WI38 (cell line): ENCODE measurements around the gene TNFRSF14.

Experiments
- H3K4me3 ChIP-seq: 2 replicates; pipeline ENCODE4 v1.5.1; 2011; ENCODE audit warnings: low read depth, mild to moderate bottlenecking, control low read depth, low read length
- TF ChIP-seq, protein P1 (sequence below): IDR thresholded peaks from 2 replicates; pipeline ENCODE4 v1.5.1; 2012; ENCODE audit warnings: low read depth, mild to moderate bottlenecking, control low read depth, low read length

Gene TNFRSF14

GRCh38 chr1:2534315-2534686 lies 21.9 kb upstream of the TNFRSF14 start:
- TF ChIP-seq, protein P1, sequence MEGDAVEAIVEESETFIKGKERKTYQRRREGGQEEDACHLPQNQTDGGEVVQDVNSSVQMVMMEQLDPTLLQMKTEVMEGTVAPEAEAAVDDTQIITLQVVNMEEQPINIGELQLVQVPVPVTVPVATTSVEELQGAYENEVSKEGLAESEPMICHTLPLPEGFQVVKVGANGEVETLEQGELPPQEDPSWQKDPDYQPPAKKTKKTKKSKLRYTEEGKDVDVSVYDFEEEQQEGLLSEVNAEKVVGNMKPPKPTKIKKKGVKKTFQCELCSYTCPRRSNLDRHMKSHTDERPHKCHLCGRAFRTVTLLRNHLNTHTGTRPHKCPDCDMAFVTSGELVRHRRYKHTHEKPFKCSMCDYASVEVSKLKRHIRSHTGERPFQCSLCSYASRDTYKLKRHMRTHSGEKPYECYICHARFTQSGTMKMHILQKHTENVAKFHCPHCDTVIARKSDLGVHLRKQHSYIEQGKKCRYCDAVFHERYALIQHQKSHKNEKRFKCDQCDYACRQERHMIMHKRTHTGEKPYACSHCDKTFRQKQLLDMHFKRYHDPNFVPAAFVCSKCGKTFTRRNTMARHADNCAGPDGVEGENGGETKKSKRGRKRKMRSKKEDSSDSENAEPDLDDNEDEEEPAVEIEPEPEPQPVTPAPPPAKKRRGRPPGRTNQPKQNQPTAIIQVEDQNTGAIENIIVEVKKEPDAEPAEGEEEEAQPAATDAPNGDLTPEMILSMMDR: no peak
- H3K4me3 ChIP-seq: no peak overlapping the region

DNA sequence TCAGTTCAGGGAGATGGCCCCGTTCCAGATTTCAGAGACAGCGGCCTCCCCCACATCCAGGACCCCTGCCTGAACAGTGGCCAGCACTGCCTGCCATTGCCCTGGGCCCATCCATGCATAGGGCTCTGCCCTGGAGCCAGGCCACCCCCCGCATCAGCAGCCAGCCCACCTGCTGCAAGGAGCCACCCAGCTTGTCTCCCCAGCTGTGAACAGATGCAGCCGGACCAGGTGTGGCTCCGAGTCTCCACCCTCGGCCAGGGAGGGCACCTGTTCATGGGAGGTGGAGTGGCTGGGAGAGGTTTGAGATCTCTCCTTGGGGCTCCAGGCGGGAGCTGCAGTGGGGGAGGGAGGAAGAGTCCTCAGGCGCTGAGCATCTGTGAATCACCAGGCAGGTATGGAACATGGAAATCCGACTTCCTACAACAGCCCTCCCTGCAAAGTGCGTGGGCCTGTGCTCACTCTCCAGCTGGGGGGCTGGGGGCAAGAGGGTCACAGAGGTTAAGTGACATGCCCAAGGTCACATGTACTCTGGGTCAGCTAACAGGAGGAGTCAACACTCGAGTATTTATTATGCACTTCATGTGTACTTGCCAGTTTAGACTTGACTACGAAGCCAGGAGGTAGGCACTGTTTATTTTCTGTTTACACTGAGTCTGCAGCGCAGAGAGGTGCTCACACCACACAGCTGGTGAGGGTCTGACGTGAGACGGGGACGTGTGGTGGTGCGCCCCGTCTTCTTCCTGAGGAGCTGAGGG lies 21.3 kb upstream of the TNFRSF14 start:
- H3K4me3 ChIP-seq: no peak overlapping the region
- TF ChIP-seq, protein P1: no peak

DNA sequence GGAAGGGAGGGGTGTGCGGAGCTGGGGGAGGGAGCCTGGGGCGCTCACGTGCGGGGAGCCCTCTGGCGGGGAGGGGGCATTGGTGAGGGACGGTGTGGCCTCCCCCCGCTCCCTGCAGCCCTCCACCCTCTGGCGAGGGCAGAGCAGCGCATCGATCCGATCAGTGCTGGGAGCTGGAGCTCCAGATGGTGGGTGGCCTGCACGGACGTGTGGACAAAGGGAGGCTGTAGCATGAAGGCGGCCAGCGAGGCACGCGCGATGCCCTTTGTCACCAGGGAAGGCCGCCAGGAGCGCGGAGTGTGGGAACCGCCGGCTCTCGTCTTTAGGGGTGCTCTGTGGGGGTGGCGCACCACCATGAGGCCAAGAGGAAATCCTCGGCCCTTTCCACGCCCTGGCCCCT lies 20.7 kb upstream of the TNFRSF14 start:
- no peak overlapping the region for H3K4me3 ChIP-seq
- TF ChIP-seq, protein P1: no peak

GRCh38 chr1:2535981-2536380 lies 20.2 kb upstream of the TNFRSF14 start:
- TF ChIP-seq, protein P1: no peak

DNA sequence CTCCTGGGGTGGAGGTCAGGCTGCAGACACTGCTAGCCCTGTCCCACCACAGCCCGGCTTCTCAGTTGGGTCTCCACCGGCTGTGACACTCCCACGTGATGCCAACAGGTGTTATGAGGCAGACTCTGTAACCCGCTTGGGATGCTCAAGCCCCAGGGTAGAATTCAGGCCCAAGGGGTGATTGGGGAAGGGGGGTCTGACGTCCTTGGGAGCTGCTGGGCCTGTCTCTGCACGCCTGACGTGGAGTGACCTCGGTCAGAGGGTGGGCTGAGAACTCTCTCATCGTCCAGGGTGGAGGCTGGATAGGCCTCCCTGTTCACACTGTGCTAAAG lies 18.4 kb upstream of the TNFRSF14 start:
- TF ChIP-seq, protein P1: no peak
- H3K4me3 ChIP-seq: no peak overlapping the region

More at GRCh38 chr1:2535981-2536380, 20.2 kb upstream of the TNFRSF14 start:
- no peak overlapping the region for H3K4me3 ChIP-seq

DNA sequence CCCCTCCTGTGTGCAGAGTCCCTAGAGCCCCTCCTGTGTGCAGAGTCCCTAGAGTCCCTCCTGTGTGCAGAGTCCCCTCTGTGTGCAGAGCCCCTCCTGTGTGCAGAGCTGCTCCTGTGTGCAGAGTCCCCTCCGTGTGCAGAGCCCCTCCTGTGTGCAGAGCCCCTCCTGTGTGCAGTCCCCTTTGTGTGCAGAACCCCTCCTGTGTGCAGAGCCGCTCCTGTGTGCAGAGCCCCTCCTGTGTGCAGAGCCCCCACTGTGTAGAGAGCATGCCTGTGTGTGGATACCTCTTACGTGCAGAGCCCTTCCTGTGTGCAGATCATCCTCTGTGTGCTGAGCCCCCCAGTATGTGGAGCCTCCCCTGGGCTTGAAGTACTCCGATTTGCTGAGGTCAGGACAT lies 17.8 kb upstream of the TNFRSF14 start:
- TF ChIP-seq, protein P1: no peak
- no peak overlapping the region for H3K4me3 ChIP-seq

GRCh38 chr1:2538872-2539271 lies 17.3 kb upstream of the TNFRSF14 start:
- H3K4me3 ChIP-seq: no peak overlapping the region
- TF ChIP-seq, protein P1: no peak
